DOHH2 (cell line): ENCODE measurements around the gene IFNLR1.
"Not testable (repeated sequence)": the region's sequence is repeated elsewhere in the genome, so short reads cannot be mapped to it uniquely, and the experiment has no call there.

Experiments used
- H3F3A ChIP-seq: fragments of 200-600 bp; sonication (generic), shearing (Covaris generic); 2 replicates; pipeline ENCODE4 v1.6.0; 2016; ENCODE audit warnings: antibody characterized with exemption, mild to moderate bottlenecking; ENCODE audit not compliant: control insufficient read depth, insufficient read depth
- H3K27ac ChIP-seq: fragments of 200-600 bp; sonication (generic); 2 replicates; pipeline ENCODE4 v1.5.1; 2014; ENCODE audit warnings: low read depth, mild to moderate bottlenecking, low read length, moderate library complexity
- H3K27me3 ChIP-seq: fragments of 200-600 bp; sonication (generic); 2 replicates; pipeline ENCODE4 v1.6.1; 2014; ENCODE audit warnings: mild to moderate bottlenecking, low read length, mixed read lengths; ENCODE audit not compliant: control insufficient read depth
- H3K36me3 ChIP-seq: fragments of 200-600 bp; sonication (generic); 2 replicates; pipeline ENCODE4 v1.6.1; 2014; ENCODE audit warnings: mild to moderate bottlenecking, low read length, moderate library complexity, mixed read lengths; ENCODE audit not compliant: control insufficient read depth
- H3K4me1 ChIP-seq: fragments of 200-600 bp; sonication (generic); 2 replicates; pipeline ENCODE4 v1.6.1; 2014; ENCODE audit warnings: mild to moderate bottlenecking, low read length, mixed read lengths; ENCODE audit not compliant: control insufficient read depth
- H3K4me2 ChIP-seq: fragments of 200-600 bp; sonication (generic); 2 replicates; pipeline ENCODE4 v1.6.0; 2014; ENCODE audit warnings: mild to moderate bottlenecking, low read length, moderate library complexity
- H3K4me3 ChIP-seq: fragments of 200-600 bp; sonication (generic); 2 replicates; pipeline ENCODE4 v1.5.1; 2014; ENCODE audit warnings: mild to moderate bottlenecking, low read length, mixed read lengths
- H3K79me2 ChIP-seq: fragments of 200-600 bp; sonication (generic); 2 replicates; pipeline ENCODE4 v1.6.1; 2014; ENCODE audit warnings: mild to moderate bottlenecking, low read length, mixed read lengths; ENCODE audit not compliant: control insufficient read depth
- H3K9me2 ChIP-seq: fragments of 200-600 bp; sonication (generic); replicated peaks from 2 replicates; pipeline ENCODE4 v1.6.1; 2014; ENCODE audit warnings: mild to moderate bottlenecking, low read length, mixed read lengths; ENCODE audit not compliant: control insufficient read depth
- H3K9me3 ChIP-seq: fragments of 200-600 bp; sonication (generic); 2 replicates; pipeline ENCODE4 v1.6.1; 2014; ENCODE audit warnings: antibody characterized with exemption, low read length, mixed read lengths; ENCODE audit not compliant: control insufficient read depth, insufficient read depth
- H4K20me1 ChIP-seq: fragments of 200-600 bp; sonication (generic); 2 replicates; pipeline ENCODE4 v1.6.0; 2014; ENCODE audit warnings: low read depth, mild to moderate bottlenecking, antibody characterized with exemption, low read length, moderate library complexity; ENCODE audit not compliant: control insufficient read depth, insufficient read depth
- EZH2phosphoT487 ChIP-seq: fragments of 200-600 bp; sonication (generic); IDR thresholded peaks from 2 replicates; pipeline ENCODE4 v1.6.1; 2017; ENCODE audit warnings: borderline replicate concordance, mild to moderate bottlenecking, antibody characterized with exemption, low read length, moderate library complexity, mixed read lengths
- TF ChIP-seq, protein P1 (sequence below): fragments of 200-600 bp; sonication (generic); IDR thresholded peaks from one replicate; pipeline ENCODE4 v1.5.1; 2014; ENCODE audit warnings: antibody characterized with exemption, mild to moderate bottlenecking, low read depth, low read length; ENCODE audit not compliant: poor library complexity, severe bottlenecking

Gene IFNLR1

GRCh38 chr1:24210195-24210627, 23.1 kb upstream of the IFNLR1 start:
- H3F3A ChIP-seq, result peaks cover 12% of the 10 kb centered on the region
- no peaks in the 10 kb centered on the region for H3K4me1 ChIP-seq
- no peaks in the 10 kb centered on the region for H3K36me3 ChIP-seq
- no peak overlapping the region for H3K27ac ChIP-seq
- H3K9me3 ChIP-seq, result peaks cover 19% of the 10 kb centered on the region
- no peaks in the 10 kb centered on the region for H3K27me3 ChIP-seq
- H3K79me2 ChIP-seq, result no peaks in the 10 kb centered on the region
- no peak overlapping the region for H3K4me2 ChIP-seq
- no peaks in the 10 kb centered on the region for H3K9me2 ChIP-seq
- no peak overlapping the region for H3K4me3 ChIP-seq
- TF ChIP-seq EZH2phosphoT487, result no peak
- TF ChIP-seq, protein P1, sequence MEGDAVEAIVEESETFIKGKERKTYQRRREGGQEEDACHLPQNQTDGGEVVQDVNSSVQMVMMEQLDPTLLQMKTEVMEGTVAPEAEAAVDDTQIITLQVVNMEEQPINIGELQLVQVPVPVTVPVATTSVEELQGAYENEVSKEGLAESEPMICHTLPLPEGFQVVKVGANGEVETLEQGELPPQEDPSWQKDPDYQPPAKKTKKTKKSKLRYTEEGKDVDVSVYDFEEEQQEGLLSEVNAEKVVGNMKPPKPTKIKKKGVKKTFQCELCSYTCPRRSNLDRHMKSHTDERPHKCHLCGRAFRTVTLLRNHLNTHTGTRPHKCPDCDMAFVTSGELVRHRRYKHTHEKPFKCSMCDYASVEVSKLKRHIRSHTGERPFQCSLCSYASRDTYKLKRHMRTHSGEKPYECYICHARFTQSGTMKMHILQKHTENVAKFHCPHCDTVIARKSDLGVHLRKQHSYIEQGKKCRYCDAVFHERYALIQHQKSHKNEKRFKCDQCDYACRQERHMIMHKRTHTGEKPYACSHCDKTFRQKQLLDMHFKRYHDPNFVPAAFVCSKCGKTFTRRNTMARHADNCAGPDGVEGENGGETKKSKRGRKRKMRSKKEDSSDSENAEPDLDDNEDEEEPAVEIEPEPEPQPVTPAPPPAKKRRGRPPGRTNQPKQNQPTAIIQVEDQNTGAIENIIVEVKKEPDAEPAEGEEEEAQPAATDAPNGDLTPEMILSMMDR, result no peak
- no peaks in the 10 kb centered on the region for H4K20me1 ChIP-seq

GRCh38 chr1:24209097-24209496, 22.0 kb upstream of the IFNLR1 start:
- no peak overlapping the region for H3K27ac ChIP-seq
- peaks cover 12% of the 10 kb centered on the region for H3F3A ChIP-seq
- H4K20me1 ChIP-seq, result no peaks in the 10 kb centered on the region
- TF ChIP-seq, protein P1, result no peak
- TF ChIP-seq EZH2phosphoT487, result no peak
- H3K36me3 ChIP-seq, result no peaks in the 10 kb centered on the region
- no peak overlapping the region for H3K4me2 ChIP-seq
- H3K9me3 ChIP-seq, result peaks cover 19% of the 10 kb centered on the region
- H3K4me3 ChIP-seq, result no peak overlapping the region
- H3K79me2 ChIP-seq, result no peaks in the 10 kb centered on the region
- H3K27me3 ChIP-seq, result no peaks in the 10 kb centered on the region
- H3K4me1 ChIP-seq, result peaks cover 2% of the 10 kb centered on the region
- H3K9me2 ChIP-seq, result no peaks in the 10 kb centered on the region

- Histone ChIP-seq H4K20me1 (no peaks in the 10 kb centered on the region), H3K27me3 (no peaks in the 10 kb centered on the region), H3K9me2 (no peaks in the 10 kb centered on the region), H3K9me3 (peaks cover 19% of the 10 kb centered on the region), H3K4me2 (no peak overlapping the region), H3K4me3 (no peak overlapping the region), H3K27ac (no peak overlapping the region), H3K36me3 (peaks cover 3% of the 10 kb centered on the region; the same call in 1 of the 2 replicates), H3K79me2 (no peaks in the 10 kb centered on the region), H3F3A (peaks cover 12% of the 10 kb centered on the region), H3K4me1 (peaks cover 16% of the 10 kb centered on the region)
- TF ChIP-seq EZH2phosphoT487, result no peak
- TF ChIP-seq, protein P1, result no peak
These were observed 20.6 kb upstream of the IFNLR1 start for GRCh38 chr1:24207709-24208108.

DNA sequence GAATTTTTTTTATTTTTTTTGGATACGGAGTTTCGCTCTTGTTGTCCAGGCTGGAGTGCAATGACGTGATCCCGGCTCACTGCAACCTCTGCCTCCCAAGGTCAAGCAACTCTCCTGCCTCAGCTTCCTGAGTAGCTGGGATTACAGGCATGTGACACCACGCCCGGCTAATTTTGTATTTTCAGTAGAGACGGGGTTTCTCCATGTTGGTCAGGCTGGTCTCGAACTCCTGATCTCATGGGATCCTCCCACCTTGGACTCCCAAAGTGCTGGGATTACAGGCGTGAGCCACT, 20.3 kb upstream of the IFNLR1 start:
- not testable (repeated sequence) for H3K79me2 ChIP-seq, H3K4me3 ChIP-seq, H3K27me3 ChIP-seq, H3K4me2 ChIP-seq, H3K36me3 ChIP-seq, H3K27ac ChIP-seq, H3K9me2 ChIP-seq, H4K20me1 ChIP-seq
- peaks cover 18% of the 10 kb centered on the region for H3K9me3 ChIP-seq
- H3F3A ChIP-seq, result peaks cover 12% of the 10 kb centered on the region
- peaks cover 20% of the 10 kb centered on the region for H3K4me1 ChIP-seq
